Fibroblast of skin of abdomen (primary cell): ENCODE data around the gene GPR37L1. TPM values are rescaled to one million over a fixed set of nuclear protein-coding genes. Genes with fewer than 3 reads are reported as not detected.

Experiments used
- DNase-seq: peaks from one replicate; pipeline ENCODE4 v3.0.0-alpha.2; 2013
- polyA plus RNA-seq, 2 experiments: library from polyadenylated mRNA; unstranded; fragments of 120-200 nt; gene quantifications; one replicate each; pipeline ENCODE4 v1.2.1, GENCODE V29; 2013; ENCODE audit not compliant: insufficient read length in 2 of 2

Gene GPR37L1, protein sequence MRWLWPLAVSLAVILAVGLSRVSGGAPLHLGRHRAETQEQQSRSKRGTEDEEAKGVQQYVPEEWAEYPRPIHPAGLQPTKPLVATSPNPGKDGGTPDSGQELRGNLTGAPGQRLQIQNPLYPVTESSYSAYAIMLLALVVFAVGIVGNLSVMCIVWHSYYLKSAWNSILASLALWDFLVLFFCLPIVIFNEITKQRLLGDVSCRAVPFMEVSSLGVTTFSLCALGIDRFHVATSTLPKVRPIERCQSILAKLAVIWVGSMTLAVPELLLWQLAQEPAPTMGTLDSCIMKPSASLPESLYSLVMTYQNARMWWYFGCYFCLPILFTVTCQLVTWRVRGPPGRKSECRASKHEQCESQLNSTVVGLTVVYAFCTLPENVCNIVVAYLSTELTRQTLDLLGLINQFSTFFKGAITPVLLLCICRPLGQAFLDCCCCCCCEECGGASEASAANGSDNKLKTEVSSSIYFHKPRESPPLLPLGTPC
- polyA plus RNA-seq (2013, experiment 1 of 2; ENCODE audit: insufficient read length): not detected
- not detected for polyA plus RNA-seq (2013, experiment 2 of 2; ENCODE audit: insufficient read length)

DNA sequence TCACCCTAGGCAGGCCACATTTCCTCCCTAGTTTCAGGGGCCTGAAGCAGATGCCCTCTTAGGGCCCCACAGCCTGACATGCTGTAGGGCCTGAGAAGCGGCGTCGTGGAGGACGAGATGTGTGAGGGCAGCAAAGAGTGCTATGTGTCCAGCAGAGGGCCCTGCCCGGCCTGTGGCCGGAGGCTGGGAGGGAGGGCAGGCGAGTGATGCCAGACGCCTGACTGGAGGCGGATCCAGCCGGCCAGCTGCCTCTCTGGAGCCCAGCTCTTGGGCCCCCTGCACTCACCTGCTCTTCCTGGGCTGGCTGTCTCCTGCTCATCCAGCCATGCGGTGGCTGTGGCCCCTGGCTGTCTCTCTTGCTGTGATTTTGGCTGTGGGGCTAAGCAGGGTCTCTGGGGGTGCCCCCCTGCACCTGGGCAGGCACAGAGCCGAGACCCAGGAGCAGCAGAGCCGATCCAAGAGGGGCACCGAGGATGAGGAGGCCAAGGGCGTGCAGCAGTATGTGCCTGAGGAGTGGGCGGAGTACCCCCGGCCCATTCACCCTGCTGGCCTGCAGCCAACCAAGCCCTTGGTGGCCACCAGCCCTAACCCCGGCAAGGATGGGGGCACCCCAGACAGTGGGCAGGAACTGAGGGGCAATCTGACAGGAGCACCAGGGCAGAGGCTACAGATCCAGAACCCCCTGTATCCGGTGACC lies at the start of gene GPR37L1:
Gene GPR37L1 (plus strand): TSS at position 279 of the 697 bp plus-strand sequence. CDS start 47 bp downstream, at position 326.
- no peak for DNase-seq

DNA sequence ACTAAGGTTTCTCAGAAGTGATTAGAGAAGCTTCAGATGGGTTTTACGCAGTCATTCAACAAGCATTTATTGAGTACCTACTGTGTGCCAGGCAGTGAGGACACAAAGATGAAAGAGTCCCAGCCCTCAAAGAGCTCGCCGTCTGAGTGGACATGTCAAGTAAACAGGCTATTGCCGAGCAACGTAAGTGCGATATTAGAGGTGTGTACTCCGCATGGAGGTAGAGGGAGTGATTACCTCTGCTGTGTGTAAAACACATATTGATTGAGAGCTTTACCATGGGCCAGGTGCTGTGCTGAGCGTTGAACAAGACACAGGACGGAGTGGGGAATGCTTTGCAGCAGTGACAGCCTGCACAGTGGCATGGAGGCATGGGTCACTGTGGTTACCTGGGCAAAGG lies 49.5 kb upstream of the GPR37L1 start:
- no peak for DNase-seq

DNA sequence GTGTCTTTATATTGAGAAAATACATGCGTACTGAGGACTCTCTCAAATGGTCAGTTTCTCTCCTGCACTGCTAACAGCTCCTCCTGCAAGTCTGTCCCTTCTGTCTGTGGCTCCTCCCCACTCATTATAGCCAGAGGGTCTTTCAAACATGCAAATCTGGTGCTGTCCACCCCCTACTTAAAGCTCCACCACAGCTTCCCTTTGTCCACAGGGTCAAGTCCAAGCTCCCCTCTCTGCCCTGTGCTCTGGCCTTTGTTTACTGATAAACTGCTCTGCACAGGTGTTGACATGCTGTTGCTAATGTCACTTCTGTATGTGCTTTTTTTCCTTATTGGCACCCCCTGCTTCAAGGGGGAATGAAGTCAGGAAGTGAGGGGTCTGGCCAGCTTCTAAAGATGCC lies 47.7 kb upstream of the GPR37L1 start:
- DNase-seq: no peak

DNA sequence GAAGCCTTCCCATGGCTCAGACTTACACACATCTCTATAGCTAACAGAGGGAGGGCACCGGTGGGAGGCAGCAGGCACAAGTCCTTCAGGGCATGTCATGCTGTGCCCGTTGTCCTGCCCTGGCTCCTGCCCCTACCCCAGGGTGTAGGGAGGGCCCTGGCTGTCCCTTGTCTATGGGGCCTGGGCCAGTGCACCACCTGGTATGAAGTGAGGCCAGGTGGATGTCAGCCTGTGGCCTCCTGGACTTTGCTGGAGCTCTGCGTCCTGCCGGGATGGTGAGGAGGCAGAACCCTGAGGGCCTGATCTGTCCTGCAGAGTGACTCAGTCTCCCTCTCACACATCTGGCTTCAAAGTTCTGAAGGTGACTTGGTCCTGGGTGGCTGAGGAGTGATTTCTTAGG lies 47.3 kb upstream of the GPR37L1 start:
- no peak for DNase-seq

DNA sequence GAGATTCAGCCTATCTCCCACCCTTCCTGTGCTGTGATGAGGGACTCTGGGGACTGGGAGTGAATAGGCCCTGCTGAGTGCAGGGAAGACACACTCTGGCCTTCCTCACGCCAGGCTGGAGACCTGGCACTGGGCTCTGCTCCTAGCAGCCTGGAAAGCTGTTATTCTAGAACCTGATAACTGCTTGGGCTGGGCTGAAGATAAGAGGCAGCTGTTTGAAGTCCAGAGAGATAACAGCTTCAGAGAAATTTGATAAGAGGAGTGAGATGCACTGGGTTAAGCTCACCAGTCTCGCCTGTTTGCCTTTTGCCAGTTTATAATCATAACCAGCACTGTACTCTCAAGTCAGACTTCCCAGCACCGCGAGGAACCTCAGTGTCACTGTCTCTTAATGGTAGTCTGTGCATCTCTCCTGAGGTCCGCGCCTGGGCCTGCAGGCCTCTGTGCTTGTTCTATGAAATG lies 46.6 kb upstream of the GPR37L1 start:
- DNase-seq: no peak

DNA sequence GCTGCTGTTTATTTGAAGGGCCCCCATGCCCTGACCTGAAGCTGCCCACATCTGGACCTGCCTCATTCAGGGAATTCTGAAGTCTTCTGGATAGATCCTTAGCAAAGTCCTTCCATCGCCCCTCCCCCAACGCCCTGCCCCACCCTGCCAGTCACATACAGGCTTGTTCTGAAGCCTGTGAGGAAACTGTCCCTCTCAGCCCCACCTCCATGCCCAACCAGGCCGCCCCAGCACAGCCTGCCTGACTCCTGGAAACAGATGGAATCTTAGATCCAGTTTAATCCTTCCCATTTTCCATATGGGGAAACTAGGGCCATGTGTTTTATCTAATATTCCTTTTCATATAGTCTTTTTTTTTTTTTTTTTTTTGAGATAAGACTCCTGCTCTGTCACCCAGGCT lies 44.5 kb upstream of the GPR37L1 start:
- DNase-seq: no peak

DNA sequence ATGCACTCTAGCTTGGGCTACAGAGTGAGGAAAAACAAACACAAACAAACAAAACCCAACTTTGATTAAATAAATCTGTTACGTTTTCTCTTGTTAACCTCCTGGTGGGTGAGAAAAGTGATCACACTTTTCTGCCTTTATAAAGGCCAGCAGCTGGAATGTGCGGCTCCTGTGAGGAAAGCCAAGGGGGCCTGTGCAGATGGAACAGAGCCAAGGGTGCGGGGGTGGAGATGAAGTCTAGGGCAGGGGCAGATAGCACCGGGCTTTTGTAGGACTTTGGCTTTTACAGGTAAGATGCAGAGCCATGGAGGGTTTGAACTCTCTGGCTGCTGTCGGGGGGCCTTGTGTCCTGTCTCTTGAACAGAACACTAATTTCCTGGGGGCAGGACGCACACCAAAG lies 40.7 kb upstream of the GPR37L1 start:
- DNase-seq: no peak

DNA sequence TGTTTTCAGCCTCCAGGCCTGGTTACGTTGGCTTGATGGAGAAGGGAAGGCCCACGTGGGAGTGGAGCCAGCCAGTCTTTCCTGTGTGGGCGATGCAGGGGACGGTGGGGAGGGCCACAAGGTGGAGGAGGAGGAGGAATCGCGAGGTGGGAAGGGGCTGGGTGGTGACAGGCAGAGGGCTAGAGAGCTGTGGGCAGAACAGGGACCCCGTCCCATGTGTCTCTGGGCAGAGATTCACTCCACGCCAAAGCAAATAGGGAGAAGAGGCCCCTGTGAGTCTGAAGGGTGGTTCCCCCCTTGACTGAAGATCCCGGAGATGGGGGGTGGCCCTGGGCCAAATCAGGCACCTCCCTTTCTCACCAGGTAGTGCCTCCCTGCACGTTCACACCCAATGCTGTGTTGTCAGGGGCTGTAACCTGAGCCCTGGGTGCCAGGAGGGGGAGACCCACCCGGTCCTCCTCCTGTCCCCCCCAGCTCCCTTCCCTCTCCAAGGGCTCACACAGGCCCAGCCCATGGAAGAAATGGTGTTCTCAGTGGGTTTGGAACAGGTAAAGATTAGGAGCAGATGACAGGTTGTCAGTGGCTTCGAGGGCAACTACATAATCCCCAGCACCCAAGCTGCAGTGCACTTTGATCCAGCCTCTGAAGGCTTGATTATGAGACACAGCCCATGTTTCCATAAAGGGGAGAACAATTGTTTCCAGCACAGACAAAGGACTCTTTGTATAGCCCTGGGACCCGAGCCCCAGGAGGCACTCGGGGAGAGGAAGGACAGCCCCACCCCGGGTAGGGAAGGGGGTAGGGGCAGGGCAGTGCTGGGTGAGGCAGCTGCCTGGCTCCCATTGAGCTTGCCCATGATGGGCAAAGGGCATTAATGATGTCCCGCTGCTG lies 37.7 kb upstream of the GPR37L1 start:
- DNase-seq: no peak

DNA sequence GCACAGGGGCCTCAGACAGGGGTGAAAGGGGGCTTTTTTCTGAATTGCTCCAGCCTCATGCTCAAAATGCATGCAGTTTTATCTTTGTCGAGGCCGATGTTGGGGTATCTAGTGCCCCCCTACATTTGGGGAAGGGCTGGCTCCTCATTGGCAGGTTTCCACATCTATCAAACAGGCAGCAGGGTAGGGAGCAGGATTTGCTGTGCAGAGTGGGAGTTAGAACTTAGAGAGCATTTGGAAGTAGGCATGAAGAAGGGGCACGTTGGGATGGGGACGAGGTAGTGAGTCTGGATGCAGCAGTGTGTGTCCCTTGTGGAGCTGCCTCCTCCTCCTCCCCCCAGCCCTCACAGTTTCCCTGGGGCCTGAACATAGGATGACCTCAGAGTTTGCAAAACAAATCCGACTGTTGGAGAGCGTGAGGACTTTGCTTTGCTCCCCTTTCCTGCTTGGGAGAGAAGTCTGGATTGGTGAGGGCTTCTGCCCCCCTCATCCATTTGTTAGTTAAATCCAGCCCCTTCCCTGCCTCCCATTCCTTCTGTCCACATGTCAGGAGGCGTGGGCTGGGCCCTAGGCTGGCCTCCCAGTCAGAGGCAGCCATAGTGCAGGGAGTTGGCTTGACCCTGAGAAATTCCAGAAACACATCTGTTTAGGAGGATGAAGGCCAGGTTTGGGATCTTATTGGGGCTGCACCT lies 36.9 kb upstream of the GPR37L1 start:
- no peak for DNase-seq

DNA sequence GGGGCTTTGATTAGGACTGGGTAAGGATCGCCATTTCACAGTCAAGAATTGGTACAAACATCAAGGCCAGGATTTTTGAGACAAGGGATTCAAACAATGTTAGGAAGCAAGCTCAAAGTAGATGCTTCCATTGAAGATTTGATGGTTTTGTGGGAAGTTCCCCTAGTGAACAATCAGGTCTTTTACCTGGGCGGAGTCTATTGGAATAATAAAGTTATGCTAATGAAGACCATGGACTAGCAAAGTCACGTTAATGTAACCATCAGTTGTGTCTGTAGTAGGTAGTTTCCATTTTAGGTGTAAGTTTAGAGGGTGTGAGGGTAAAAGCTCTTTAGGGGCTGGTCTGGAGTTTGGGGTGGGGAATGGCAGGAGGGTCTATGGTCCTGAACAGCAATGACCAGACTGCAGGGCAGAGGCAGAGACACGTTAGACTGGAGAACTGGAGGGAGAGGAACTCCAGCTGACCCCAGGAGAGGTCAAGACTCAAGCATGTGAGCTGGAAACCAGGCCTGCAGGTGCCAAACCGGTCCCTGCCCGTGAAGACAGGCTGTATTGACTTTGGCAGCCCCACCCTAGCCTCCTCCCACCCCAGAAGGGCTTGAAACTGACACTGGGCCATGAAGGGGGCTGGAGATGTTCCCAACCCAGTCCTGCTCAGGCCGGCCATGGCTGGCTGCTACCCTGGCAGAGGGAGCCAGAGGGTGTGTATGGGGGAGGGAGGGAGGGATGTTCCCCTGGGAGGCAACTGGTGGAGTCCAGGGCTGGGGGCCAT lies 36.0 kb upstream of the GPR37L1 start:
- no peak for DNase-seq

DNA sequence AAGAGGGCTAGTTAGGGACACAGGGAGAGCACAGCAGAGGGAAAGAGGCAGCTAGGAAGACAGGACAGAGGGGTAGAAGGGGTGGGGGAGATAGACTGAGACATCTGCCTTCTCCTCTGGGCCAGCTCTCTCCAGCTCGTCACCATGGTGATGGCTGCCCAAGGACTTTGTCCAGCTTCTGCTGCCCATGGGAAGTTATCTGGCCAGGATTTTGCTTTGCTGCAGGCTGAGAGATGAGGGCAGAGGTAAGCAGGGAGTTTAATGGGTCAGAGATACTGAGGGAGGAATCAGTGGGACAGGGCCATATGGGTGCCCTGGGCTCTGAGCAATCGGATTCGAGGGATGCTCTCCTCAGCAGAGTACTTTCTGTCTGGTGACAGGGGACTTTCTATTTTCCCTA lies 34.5 kb upstream of the GPR37L1 start:
- no peak for DNase-seq

DNA sequence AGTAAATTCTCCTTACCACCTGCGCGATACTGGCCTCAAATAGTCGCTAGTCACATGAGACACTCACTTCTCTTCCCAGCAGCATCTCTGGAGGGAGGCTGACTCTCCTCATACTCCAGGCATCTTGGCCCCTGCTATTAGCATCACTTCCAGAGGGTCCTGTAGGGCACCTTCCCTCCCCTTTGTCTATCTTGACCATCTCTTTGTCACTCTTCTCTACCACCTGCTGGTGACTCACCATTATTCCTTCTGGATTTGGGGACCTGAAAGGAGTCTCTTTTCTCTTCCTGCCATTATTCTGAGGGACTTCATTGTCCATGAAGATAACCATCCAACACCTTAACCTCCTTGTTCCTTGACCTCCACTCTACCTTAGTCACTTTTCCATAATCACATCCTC lies 31.7 kb upstream of the GPR37L1 start:
- DNase-seq: no peak

DNA sequence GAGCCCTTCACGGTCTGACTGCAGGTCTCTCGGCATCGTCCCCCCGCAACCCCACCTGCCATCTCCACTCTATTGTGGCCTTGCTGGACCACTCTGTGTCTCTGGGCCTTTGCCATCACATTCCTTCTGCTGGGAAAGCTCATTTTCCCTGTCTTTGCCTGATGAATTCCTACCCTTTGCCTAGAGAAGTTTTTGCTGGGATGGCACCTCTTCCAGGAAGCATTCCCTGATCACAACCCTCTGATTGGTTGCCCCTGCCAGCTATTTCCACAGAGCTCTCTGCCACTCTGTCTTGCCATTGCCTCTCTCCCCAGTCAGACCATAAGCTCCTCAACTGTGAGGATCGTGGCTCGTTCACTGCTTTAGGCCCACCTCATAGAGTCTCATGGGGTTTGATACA lies 28.9 kb upstream of the GPR37L1 start:
- no peak for DNase-seq

DNA sequence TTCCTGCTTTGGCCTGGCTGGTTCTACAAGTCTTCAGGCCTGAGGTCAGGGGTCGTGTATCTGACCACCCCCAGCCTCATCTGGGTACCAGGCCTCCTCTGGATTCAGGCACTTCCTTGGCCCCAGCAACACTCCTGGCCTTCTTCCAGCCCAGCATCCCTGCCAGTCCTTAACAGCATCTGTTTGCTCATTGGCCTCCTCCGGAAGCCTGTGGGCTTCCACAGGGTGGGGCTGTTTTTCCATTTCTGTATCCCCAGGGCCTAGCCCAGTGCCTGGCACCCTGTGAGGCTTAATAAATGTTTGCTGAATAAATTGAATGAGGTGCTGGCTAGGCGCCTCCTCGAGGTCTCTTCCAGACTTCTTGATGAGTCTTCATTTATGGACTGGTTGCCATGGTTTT lies 21.5 kb upstream of the GPR37L1 start:
- DNase-seq: no peak

DNA sequence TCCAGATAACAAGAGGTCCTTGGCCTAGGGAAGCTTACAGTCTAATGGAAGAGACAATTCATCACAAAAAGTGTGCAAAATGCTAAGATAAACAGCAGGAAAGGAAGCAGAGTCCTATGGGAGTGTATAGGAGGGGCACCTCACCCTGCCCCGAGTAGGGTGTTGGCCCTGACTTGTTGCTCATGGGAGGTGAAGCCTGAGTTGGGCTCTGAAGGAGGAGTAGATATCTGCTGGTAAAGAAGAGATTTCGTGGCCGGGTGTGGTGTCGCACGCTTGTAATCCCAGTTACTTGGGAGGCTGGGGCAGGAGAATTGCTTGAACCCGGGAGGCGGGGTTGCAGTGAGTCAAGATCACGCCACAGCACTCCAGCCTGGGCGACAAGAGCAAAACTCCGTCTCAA lies 18.6 kb upstream of the GPR37L1 start:
- DNase-seq: no peak

DNA sequence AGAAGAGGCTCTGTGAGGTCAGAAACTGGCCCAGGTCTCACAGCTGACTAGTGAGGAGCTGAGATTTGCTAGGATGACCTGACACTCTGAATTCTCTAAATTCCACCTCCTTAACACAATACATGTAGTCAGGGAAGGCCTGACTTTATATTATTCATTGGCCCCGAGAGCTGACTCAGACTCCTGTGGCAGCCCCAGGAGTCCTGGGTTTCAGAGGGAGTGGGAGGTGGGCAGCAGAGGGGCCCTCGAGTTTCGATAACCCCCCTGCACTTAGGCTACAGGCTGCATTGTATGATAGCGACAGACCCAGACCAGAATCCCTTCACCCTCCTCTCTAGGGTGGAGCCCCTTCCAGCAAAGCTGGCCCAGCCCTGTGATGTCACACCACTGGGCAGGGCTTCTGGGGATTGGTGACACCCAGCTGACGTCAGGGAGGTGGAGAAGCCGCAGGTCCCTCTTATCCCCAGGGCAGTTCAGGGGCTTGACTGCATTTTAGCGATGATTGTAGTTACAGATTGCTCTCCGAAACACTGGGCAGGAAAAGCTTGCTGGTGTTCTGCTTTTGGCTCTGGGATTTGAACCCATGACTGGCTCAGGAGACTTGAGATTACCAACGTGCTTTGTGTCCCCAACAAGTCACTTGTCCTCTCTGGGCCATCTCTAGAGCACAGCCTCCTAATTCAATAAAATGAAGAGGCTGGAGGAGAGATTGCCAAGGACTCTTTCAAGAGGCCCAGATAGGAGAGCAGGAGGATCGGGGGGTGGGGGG lies 17.0 kb upstream of the GPR37L1 start:
- DNase-seq: peak; percentile 42

DNA sequence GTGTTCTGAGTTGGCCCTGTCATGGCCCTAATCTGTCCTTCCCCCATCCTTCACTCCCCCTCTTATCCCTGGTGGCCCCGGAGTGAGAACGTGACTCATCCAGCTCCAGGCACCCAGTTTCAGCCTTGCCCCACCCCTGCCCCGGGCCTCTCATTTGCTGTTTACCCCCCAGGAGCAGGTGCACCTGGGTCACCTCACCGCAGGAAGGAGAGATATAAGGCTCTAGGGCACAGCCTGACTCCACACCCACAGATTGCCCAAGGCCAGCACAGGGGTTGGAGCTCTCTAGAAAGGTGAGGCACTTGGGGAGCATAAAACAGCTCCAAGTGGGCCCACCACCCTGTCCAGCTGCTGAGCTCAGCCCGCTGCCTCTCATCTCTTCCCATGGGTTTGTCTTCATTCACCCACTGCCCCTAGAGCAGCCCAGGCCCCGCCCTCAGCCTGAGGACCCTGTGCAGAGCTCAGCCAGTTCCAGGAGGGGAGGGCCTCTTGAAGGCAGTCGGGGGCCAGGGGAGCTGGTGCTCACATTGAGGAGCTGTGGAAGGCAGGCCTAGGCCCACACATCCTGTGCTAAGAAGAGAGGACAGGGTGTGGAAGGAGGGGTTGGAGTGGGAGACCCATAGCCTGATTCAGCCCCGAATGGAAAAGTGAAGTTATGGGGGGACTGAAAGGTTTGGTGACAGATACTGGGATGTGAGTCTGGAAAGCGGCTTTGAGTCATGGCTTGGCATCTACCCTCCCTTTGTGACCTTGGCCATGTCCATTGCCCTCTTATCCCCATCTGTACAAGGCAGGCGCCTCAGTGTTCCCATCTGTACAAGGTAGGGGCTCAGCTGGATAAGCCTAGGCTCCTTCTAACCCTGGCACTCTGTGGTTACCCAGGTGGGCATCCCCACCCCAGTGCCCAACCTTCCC lies 16.1 kb upstream of the GPR37L1 start:
- no peak for DNase-seq

DNA sequence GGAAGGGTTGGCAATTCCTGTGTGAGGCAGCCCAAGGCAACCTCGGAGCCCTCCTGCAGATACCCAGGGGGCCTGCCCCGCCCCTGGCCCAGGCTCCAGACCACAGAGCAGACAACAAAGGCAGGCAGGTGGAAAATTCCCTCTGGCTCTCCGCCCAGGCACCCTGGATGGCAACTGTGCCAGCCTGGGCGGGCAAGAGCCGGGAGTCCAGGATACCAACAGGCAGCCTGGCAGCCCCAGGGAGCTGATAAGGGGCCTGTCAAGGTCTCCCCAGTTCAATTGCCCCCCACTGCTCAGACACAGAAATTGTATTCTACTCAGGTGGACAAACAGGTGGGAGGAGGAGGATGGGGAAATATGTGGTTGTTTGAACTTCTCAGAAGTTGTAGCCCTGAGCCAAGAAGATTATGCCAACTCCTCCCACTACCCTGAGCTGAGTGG lies 15.4 kb upstream of the GPR37L1 start:
- DNase-seq: no peak
